NCI-H748 treated with DMSO at 0.1 percent for 48 hours (cell line): Measurements from ENCODE around the gene PLEKHA6.

ENCODE experiments used
- DNase-seq: peaks from one replicate; lab custom pipeline; 2025; lab: John Stamatoyannopoulos, UW

The PLEKHA6 gene

GRCh38 chr1:204212715-204213114 is 147.0 kb downstream of the PLEKHA6 start:
- DNase-seq: no peak

GRCh38 chr1:204211046-204211445 is 148.7 kb downstream of the PLEKHA6 start:
- DNase-seq: no peak

GRCh38 chr1:204207136-204207616 is 152.6 kb downstream of the PLEKHA6 start:
- DNase-seq: no peak

GRCh38 chr1:204206121-204206520 is 153.6 kb downstream of the PLEKHA6 start:
- DNase-seq: no peak

- DNase-seq: no peak
Measured at GRCh38 chr1:204205486-204205885, 154.2 kb downstream of the PLEKHA6 start.

- no peak for DNase-seq
Measured at GRCh38 chr1:204204944-204205343, 154.8 kb downstream of the PLEKHA6 start.

- DNase-seq: no peak
Measured at GRCh38 chr1:204203206-204203767, 156.4 kb downstream of the PLEKHA6 start.

- no peak for DNase-seq
Measured at GRCh38 chr1:204202481-204202880, 157.2 kb downstream of the PLEKHA6 start.

GRCh38 chr1:204201348-204202040 is 158.2 kb downstream of the PLEKHA6 start:
- no peak for DNase-seq

- no peak for DNase-seq
Measured at GRCh38 chr1:204199579-204199978, 160.2 kb downstream of the PLEKHA6 start.

GRCh38 chr1:204198348-204199340 is 161.1 kb downstream of the PLEKHA6 start:
- DNase-seq: no peak

- DNase-seq: no peak
Measured at GRCh38 chr1:204197068-204197467, 162.7 kb downstream of the PLEKHA6 start.

- no peak for DNase-seq
Measured at GRCh38 chr1:204196068-204196795, 163.5 kb downstream of the PLEKHA6 start, which contains the start of gene KISS1. Gene KISS1 (minus strand): TSS chr1:204196491. CDS start chr1:204192876, 3,615 bp downstream.

GRCh38 chr1:204194771-204195170 is 165.0 kb downstream of the PLEKHA6 start:
- no peak for DNase-seq

- no peak for DNase-seq
Measured at GRCh38 chr1:204194080-204194479, 165.6 kb downstream of the PLEKHA6 start.

GRCh38 chr1:204192589-204193352 is 167.0 kb downstream of the PLEKHA6 start:
- no peak for DNase-seq

GRCh38 chr1:204192046-204192445 is 167.7 kb downstream of the PLEKHA6 start:
- no peak for DNase-seq

GRCh38 chr1:204191456-204191855 is 168.3 kb downstream of the PLEKHA6 start:
- DNase-seq: no peak

- DNase-seq: no peak
Measured at GRCh38 chr1:204190212-204191211, 169.2 kb downstream of the PLEKHA6 start.
